ENCODE results near the gene PLXNB2.

The PLXNB2 gene

DNA sequence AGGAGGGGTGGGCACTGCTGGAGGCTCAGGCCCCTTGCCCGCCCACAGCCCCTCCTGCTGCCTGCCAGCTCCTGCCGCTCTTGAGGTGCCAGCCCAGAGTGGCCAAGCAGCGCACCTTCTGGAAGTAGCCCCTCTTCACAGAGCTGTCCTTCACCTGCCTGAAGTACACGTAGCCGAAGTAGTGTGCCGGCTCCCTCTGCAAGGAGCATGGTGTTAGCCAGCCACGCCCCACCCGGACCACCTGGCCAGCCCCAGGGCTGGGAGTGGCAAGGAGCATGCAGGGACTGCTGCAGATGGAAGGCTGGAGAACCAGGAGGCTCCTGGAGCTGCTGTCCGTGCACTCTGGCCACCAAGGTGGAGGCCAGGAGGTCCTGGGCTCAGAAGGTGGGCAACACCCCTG, 9.7 kb upstream of the PLXNB2 start:
- no peak for TF ChIP-seq GATA2 (IDR thresholded peaks at IDR 0.05; ENCODE audit: low read depth, low read length)

DNA sequence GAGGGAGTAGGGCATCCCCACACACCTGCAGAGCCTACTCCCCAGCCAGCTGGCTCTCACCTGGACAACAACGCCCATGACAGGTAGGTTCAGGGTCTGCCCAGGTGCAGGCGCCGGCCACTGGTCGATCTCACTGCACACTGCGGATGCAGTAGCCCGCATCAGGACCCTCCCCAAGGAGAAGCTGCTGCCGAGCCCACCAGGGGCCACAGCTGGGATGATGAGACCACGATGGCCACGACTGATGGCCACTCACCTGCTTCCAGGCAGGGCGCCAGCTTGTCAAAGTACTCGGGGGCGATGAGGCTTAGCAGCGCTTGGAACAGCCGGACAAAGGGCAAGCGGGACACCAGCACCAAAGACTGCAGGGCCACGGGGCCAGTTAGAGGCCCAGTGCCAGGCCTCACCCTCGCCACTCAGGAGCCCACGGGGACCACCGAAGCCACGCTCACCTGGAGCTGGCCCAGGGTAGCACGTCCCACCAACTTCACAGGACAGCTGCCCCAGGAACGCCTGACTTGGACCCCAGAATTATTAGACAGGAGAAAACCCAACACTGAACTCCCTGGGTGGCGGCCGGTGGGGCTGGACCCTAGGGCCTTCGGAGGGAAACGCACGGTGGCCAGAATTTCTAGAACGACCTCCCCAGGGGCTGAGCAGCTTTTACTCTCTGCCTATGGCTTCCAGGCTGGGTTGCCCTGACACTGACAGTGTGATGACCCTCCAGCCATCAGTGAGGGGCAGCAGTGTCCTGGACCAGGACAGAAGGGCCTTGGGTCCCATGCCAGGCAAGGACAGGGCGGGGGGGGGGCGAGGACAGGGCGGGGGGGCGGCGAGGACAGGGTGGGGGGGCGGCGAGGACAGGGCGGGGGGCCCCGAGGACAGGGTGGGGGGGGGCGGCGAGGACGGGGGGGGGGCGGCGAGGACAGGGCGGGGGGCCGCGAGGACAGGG, 8.9 kb upstream of the PLXNB2 start:
- TF ChIP-seq GATA3 (IDR thresholded peaks at IDR 0.05; ENCODE audit: low read depth, low read length) (no peak), GATA2 (IDR thresholded peaks at IDR 0.05; ENCODE audit: low read depth, low read length) (no peak)

DNA sequence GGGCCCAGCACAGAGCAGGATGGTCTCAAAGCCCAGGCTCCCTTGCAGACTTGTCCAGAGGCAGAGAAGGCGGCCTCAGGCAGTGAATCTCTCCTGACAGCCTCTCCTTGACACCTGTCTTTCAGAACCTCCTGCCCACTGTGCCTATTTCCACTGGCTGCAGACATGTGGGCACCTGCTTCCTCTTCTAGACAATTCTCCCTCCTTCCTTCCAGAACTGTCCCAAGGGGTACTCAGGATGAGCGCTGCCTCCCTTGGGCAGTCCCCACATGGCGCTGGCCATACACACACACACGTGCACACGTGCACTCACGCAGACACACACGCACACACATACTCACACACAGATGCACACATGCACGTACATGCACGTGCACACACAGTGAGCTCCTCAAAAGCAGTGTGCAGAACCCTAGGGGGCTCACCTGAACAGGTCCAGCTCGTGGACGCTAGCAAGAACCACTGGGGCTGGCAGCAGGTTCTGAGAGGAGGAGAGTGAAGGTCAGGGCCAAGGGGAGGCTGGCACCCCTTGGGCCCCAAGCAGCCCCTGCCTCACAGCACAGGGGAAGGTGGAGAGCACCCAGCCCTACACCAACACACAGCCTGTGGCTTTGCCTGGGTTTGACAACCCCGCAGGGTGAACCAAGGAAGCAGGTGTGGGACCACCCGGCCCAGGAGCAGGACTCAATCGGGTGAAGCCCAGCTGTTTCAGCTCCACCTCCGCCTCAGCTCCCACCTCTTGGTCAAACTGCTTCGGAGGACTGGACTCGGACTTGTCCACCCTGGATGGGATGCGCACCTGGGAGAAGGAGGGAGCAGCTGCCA, 8.1 kb upstream of the PLXNB2 start:
- no peak for TF ChIP-seq GATA3 (IDR thresholded peaks at IDR 0.05; ENCODE audit: low read depth, low read length)
- TF ChIP-seq GATA2 (IDR thresholded peaks at IDR 0.05; ENCODE audit: low read depth, low read length), result no peak

DNA sequence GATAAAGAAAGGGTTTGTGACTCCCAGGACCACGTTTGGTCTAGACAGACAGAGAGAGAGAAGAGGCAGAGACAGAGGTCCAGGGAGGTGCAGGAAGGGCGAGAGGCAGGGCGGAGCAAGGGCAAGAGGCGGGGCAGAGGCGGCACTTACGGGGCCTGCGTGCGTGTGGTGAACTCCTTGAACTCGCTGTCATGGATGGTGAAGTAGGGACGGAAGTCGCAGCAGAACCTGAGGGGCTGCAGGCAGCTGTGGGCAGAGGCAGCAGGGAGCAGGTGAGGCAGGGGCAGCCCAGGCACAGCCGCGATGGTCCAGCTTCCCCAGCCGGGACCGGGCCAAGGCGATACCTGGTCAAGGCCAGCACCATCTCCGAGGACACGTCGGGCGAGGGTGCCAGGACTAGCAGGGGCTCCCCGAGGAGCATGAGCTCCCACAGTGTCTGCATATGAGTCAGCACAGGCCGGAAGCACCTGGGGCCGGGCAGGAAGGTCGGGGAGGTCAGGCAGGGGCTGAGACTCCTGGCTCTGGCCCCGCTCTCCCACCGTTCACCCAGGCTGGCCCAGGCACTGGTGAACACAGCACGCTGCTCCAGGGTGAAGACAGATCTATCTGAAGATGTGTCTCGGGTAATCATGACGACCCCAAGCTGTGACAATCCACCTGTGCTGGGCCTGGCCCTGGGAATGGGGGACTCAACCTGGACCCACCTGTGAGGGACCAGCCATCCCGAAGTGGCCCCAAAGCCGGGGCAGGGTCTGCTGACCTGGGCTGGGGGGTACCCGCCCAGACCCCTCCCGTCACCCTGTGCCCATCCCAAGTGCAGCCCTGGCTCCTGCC, 7.2 kb upstream of the PLXNB2 start:
- TF ChIP-seq GATA3 (IDR thresholded peaks at IDR 0.05; ENCODE audit: low read depth, low read length) (no peak), GATA2 (IDR thresholded peaks at IDR 0.05; ENCODE audit: low read depth, low read length) (no peak)

DNA sequence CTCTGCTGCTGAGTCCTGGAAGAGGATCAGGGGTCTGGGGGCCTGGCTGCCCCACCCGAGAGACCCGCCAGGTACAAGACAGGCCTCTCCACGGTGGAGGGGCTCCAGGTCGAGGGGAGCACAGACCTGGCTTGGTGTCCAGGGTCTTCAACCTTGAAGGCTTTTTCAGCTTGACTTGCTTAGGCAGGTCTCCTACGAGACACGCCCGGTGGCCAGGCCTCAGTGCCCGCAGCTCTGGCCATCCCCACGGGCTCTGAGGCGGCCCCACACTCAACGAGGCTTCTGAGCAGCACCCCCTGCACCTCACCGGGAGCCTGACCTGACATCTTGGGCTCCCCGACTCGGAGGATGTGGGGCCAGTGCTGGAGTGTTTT, 6.6 kb upstream of the PLXNB2 start:
- TF ChIP-seq GATA2 (IDR thresholded peaks at IDR 0.05; ENCODE audit: low read depth, low read length), result no peak
- TF ChIP-seq GATA3 (IDR thresholded peaks at IDR 0.05; ENCODE audit: low read depth, low read length), result no peak

DNA sequence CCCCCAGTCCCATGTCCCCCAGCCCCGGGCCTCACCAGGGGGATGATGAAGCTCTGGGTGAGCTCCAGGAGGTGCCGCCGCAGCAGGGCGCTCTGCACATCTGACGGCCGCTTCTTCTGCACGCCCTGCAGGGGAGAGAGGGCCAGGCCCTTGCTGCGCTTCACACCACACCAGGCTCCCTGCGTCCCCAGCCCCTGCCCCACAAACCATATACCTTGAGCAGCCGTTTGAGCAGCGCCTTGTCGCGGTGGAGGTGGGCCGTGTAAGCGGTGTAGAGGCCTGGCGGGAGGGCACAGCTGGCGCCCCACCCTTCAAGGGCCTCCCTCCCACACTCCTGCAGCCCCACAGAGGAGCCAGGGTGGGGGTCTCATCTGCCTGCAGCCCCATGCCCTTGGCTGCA, 6.2 kb upstream of the PLXNB2 start:
- TF ChIP-seq GATA2 (IDR thresholded peaks at IDR 0.05; ENCODE audit: low read depth, low read length), result no peak
- TF ChIP-seq GATA3 (IDR thresholded peaks at IDR 0.05; ENCODE audit: low read depth, low read length), result no peak

DNA sequence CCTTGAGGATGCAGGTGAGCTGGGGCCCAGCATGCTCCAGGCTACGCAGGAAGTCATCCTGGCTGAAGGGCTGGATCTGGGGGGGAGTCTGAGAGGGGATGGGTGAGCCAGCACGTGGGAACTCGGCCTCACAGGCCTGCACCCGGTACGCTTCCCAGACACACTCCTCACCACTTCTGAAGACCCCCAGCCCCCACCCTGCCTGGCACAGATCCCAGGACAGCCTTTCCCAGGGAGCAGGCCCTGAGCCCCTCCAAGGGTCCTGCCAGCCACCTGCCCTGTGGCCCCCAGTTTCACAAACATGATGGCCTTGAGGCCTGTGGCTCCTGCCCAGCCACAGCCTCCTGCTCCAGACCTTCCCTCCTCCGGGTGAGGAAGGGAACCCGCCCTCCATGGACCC, 5.6 kb upstream of the PLXNB2 start:
- TF ChIP-seq GATA2 (IDR thresholded peaks at IDR 0.05; ENCODE audit: low read depth, low read length), result no peak
- TF ChIP-seq GATA3 (IDR thresholded peaks at IDR 0.05; ENCODE audit: low read depth, low read length), result no peak

DNA sequence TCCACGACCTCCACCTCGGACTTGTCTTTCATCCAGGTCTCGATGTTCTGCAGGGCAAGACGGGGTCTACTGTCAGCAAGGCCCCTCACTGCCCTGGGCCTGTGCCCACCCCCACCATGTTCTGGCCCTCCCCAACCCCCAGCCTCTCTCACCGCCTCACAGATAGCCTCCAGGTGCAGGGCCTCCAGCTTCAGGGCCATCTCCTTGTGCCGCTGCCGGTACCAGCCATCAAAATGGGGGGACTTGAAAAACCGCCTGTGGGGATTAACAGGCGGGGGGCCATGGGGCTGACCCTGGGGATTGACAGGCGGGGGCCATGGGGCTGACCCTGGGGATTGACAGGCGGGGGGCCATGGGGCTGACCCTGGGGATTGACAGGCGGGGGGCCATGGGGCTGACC, 4.9 kb upstream of the PLXNB2 start:
- TF ChIP-seq GATA2 (IDR thresholded peaks at IDR 0.05; ENCODE audit: low read depth, low read length) (no peak), GATA3 (IDR thresholded peaks at IDR 0.05; ENCODE audit: low read depth, low read length) (no peak)

DNA sequence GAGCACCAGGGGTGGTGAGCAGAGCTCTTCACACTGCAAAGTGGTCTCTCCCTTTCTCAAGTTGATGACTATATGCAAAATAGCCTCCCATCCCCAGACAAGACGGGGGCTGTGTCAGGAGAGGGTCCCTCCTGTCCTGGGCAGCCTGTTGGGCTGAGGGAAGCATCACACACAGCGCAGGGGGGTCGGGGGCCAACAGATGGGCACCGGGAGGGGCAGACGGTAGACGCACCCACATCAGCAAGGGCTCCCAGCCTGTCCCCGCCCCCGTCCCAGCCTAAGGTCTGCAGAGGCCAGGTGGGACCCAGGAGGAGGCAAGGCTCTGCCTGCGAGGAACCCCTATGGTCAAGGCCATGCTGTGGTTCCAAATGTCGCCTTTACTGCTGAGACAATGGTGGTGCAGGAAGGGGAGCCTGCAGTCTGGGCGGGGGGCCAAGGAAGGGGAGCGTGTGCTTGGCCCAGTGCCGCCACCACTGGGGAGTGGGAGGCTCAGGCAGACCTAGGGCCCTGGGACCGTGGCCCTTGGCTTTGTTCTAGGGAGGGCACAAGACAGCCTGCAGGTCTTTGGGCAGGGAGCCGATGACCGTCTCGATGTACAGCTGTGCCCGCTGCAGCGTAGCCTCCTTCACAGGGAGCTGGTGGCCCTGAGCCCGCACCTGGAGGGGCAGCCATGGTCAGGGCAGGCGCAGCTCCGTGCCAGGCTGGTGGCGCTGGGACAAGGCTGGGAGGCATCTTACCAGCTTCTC, 4.3 kb upstream of the PLXNB2 start:
- TF ChIP-seq GATA2 (IDR thresholded peaks at IDR 0.05; ENCODE audit: low read depth, low read length) (no peak), GATA3 (IDR thresholded peaks at IDR 0.05; ENCODE audit: low read depth, low read length) (no peak)

DNA sequence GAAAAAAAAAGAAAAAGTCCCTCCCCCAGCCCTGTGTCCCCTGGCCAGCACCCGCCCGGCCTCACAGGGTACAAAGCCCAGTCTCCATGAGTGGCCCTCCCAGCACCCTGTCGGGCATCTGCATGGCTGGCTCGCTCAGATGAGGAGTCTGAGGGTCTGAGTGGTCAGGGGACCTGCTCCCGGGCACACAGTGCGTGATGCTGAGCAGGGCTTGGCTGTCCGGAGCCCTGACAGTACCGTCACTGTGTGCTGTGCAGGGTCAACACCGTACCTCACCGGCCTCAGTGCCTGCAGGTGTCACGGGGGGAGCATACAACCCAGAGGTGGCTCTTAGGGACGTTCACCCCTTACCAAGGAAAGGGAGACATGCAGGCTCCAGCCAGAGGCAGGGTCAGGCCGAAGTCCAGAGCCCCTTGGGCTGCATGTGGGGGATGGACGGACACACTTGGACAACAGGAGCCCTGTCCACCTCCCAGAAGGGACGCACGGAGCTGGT, 3.6 kb upstream of the PLXNB2 start:
- no peak for TF ChIP-seq GATA2 (IDR thresholded peaks at IDR 0.05; ENCODE audit: low read depth, low read length)

DNA sequence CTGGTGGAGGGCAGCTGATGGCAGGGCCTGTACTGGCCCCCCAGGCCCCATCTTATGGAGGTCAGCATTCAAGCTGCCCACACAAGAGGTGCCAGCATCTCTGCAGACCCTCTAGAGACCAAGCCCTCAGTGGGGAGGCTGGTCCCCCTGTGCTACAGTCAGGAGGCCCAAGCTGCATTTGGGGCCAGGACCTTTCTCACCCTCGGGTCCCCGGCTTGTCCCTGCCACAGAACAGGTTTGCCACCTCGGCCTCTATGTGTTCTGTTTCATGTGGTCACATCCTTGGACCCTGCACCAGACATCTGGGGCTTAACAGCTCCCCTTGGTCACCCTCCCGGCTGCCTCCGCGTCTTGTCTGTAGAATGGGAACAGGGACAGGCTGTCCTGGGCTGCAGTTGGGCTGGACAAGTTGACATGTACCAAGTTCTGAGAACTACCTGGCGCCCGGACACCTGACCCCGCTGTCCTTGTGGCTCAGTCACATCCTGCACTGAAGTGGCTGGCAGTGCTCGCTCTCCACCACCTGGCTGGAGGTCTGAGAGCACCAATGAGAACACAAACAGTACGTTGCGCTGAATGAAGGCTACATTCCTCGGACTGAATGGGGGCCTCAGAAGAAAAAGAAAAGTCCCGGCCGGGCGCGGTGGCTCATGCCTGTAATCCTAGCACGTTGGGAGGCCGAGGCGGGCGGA, 2.7 kb upstream of the PLXNB2 start:
- TF ChIP-seq GATA2 (IDR thresholded peaks at IDR 0.05; ENCODE audit: low read depth, low read length) (no peak), GATA3 (IDR thresholded peaks at IDR 0.05; ENCODE audit: low read depth, low read length) (no peak)

DNA sequence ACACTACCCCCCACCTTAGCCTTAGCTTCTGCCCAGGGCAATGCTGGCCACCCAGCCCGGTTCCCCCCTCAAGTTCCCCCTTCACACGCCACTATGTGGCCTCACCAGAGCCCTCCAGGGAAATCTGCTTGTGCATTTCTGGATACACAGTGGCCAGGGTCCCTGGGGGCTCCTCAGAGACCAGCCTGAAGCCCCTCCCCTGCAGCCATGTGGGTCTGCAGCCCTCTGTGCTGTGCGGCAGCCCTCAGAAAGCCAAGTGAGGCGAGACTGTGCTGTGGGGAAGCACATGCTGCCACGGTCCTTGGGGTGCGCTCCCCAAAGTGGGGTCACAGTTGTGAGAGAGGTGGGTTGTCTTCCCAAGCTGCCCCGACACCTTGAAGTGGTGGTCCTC, 2.1 kb upstream of the PLXNB2 start:
- no peak for TF ChIP-seq GATA3 (IDR thresholded peaks at IDR 0.05; ENCODE audit: low read depth, low read length)
- no peak for TF ChIP-seq GATA2 (IDR thresholded peaks at IDR 0.05; ENCODE audit: low read depth, low read length)

Data from SH-SY5Y (cell line).